HepG2 (cell line): ENCODE results near the gene C14orf132. TPM values are rescaled to one million over a fixed set of nuclear protein-coding genes. Genes with fewer than 3 reads are reported as not detected.

Source experiments
- AKAP8 ChIP-seq: sonication (generic); formaldehyde crosslinking; IDR thresholded peaks from 2 replicates; pipeline ENCODE4 v1.5.1; 2020; ENCODE audit warnings: mild to moderate bottlenecking, missing genetic modification reagents
- ARNTL ChIP-seq: sonication (generic); formaldehyde crosslinking; IDR thresholded peaks from 2 replicates; pipeline ENCODE4 v1.4.0; 2020; ENCODE audit warnings: mild to moderate bottlenecking, missing genetic modification reagents
- CENPX ChIP-seq: sonication (generic); formaldehyde crosslinking; IDR thresholded peaks from 2 replicates; pipeline ENCODE4 v1.9.0; 2021; ENCODE audit warnings: mild to moderate bottlenecking, missing genetic modification reagents, moderate library complexity
- EHMT2 ChIP-seq: fragments of 200-600 bp; sonication (generic); IDR thresholded peaks from 2 replicates; pipeline ENCODE4 v1.7.0; 2017; ENCODE audit warnings: antibody characterized with exemption, low read depth, low read length, borderline replicate concordance
- FIP1L1 ChIP-seq: fragments of 200-400 bp; formaldehyde crosslinking; IDR thresholded peaks from 2 replicates; pipeline ENCODE4 v1.6.1; 2018; ENCODE audit warnings: low read depth, mild to moderate bottlenecking, low read length, moderate library complexity, borderline replicate concordance; ENCODE audit not compliant: insufficient read depth
- FOSL2 ChIP-seq: sonication (generic); formaldehyde crosslinking; IDR thresholded peaks from 2 replicates; pipeline ENCODE4 v1.4.0; 2020; ENCODE audit warnings: missing genetic modification reagents
- FOXP1 ChIP-seq, 2 experiments: fragments of 450-650 bp in 1 of 2; IDR thresholded peaks; 2 replicates each; pipeline ENCODE4 v1.6.1; 2017 to 2018; ENCODE audit warnings: antibody characterized with exemption in 1 of 2
- KDM2A ChIP-seq: sonication (generic); formaldehyde crosslinking; IDR thresholded peaks from 2 replicates; pipeline ENCODE4 v1.4.0; 2020; ENCODE audit warnings: low read depth, missing genetic modification reagents, borderline replicate concordance
- MEIS2 ChIP-seq: sonication (generic); formaldehyde crosslinking; IDR thresholded peaks from 2 replicates; pipeline ENCODE4 v1.9.0; 2021; ENCODE audit warnings: mild to moderate bottlenecking, missing genetic modification reagents
- MIXL1 ChIP-seq: IDR thresholded peaks from 2 replicates; pipeline ENCODE4 v1.6.1; 2016
- RAD21 ChIP-seq: fragments of 450-650 bp; formaldehyde crosslinking; IDR thresholded peaks from 2 replicates; pipeline ENCODE4 v1.5.0; 2020; ENCODE audit warnings: mild to moderate bottlenecking
- SMC3 ChIP-seq: IDR thresholded peaks from 2 replicates; pipeline ENCODE4 v1.6.1; 2011; ENCODE audit warnings: low read length, improper control_type of control experiment
- SOX6 ChIP-seq, 2 experiments: fragments of 450-650 bp in 1 of 2; sonication (generic) in 1 of 2; formaldehyde crosslinking in 1 of 2; IDR thresholded peaks; 2 replicates each; pipeline versions ENCODE4 v1.4.0 to v1.6.1; 2017 to 2020; ENCODE audit warnings: antibody characterized with exemption in 1 of 2, mild to moderate bottlenecking in 1 of 2, missing genetic modification reagents in 1 of 2
- polyA plus RNA-seq, 8 experiments: library from polyadenylated mRNA; depleted of rRNA in 3 of 8; stranded (reverse) in 7 of 8; unstranded in 1 of 8; fragments of >200 nt; fragmentation: Illumina TruSeq in 4 of 8; extraction: Trizol in 4 of 8; gene quantifications; 2 replicates each; pipeline versions ENCODE4 v1.2.1 to v1.2.3, GENCODE V29; 2011 to 2016; ENCODE audit warnings: low read depth in 4 of 8, missing spikeins in 1 of 8, mixed read lengths in 1 of 8; ENCODE audit not compliant: insufficient read depth in 1 of 8
- total RNA-seq, 5 experiments: library from RNA; depleted of rRNA; stranded (reverse); fragments of >200 nt; fragmentation: Illumina TruSeq; extraction: Trizol; gene quantifications; 2 replicates each; pipeline ENCODE4 v1.2.3, GENCODE V29; 2016; ENCODE audit warnings: low read depth in 1 of 5
- TF ChIP-seq, protein P1 (sequence below), 2 experiments: sonication (generic) in 1 of 2; formaldehyde crosslinking in 1 of 2; IDR thresholded peaks; 2 replicates each; pipeline versions ENCODE4 v1.4.0 to v1.6.1; 2018 to 2020; ENCODE audit warnings: missing genetic modification reagents in 2 of 2, borderline replicate concordance in 1 of 2, low read depth in 1 of 2, mild to moderate bottlenecking in 1 of 2, missing biosample characterization in 1 of 2
- TF ChIP-seq, protein P2 (sequence below): fragments of 450-650 bp; IDR thresholded peaks from 2 replicates; pipeline ENCODE4 v1.6.1; 2016
- TF ChIP-seq, protein P3 (sequence below): sonication (generic); formaldehyde crosslinking; IDR thresholded peaks from 2 replicates; pipeline ENCODE4 v1.5.0; 2020; ENCODE audit warnings: missing genetic modification reagents
- TF ChIP-seq, protein P4 (sequence below): sonication (generic); formaldehyde crosslinking; IDR thresholded peaks from 2 replicates; pipeline ENCODE4 v1.4.0; 2020; ENCODE audit warnings: low read depth, mild to moderate bottlenecking, missing genetic modification reagents

Gene C14orf132
- total and polyA plus RNA-seq, 2 of the 13 experiments (the other 11 are each of a cell fraction or from before 2014, with no cell fraction given), result 0.13 to 0.15 TPM

DNA sequence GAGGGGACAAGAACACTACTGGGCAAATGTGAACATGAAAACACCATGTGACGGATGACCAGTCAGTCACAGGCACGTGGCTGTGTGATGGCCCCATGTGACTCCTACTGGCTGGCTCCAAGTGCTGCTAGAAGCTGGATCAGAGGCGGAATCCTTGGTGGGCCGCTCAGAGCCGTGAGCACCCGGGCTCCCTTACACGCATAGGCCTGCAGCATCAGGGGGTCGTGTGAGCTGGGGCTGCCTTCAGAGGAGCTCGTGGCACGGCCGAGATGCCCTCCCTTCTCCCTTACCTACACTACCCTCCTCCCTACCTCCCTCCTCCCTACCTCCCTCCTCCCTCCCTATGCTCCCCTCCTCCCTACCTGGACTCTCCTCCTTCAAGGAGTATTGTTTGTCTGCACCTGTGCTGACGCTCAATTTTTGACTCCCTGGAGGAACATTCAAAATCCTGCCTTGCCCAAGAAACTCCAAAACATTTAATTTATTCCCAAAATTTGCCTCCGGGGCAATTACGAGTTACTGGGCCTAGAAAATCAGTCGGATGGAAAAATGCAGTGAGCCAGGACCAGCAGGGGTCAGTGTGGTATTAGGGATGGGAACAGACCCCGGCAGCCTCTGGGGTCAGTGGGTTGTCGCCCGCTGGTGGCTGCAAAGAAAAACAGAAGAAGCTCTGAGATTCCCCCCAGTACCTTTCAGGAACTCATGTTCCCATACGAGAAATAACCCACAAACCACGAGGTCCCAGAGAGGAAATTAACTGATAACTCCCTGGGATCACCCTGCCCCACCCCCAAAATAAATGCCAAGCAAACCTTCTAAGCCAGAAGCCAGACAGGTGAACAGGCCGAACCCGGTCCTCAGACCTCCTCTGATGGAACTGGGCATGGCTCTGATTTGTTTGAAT, 61.3 kb downstream of the C14orf132 start (continued):
- no peak for TF ChIP-seq EHMT2
- TF ChIP-seq, protein P1, sequence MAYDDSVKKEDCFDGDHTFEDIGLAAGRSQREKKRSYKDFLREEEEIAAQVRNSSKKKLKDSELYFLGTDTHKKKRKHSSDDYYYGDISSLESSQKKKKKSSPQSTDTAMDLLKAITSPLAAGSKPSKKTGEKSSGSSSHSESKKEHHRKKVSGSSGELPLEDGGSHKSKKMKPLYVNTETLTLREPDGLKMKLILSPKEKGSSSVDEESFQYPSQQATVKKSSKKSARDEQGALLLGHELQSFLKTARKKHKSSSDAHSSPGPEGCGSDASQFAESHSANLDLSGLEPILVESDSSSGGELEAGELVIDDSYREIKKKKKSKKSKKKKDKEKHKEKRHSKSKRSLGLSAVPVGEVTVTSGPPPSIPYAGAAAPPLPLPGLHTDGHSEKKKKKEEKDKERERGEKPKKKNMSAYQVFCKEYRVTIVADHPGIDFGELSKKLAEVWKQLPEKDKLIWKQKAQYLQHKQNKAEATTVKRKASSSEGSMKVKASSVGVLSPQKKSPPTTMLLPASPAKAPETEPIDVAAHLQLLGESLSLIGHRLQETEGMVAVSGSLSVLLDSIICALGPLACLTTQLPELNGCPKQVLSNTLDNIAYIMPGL (CRISPR knock-in tag; IDR thresholded peaks at IDR 0.05; ENCODE audit: borderline replicate concordance in 1 of 2, low read depth in 1 of 2), result 0 out of 4 replicates have a peak, but pooled peaks of 1 of the 2 experiments have one; percentile 64
- TF ChIP-seq ARNTL (CRISPR knock-in tag), result 0 out of 2 replicates have a peak, but pooled peaks have one; percentile 21
- no peak for TF ChIP-seq AKAP8
- 0 out of 2 replicates have a peak, but pooled peaks have one; percentile 20 for TF ChIP-seq MIXL1 (CRISPR knock-in tag)
- TF ChIP-seq FIP1L1, result no peak
- 0 out of 2 replicates have a peak, but pooled peaks have one; percentile 16 for TF ChIP-seq FOSL2 (CRISPR knock-in tag)
- peak; percentile 45; the same call in 1 of the 2 replicates for TF ChIP-seq KDM2A (CRISPR knock-in tag)
- TF ChIP-seq SOX6 (IDR thresholded peaks at IDR 0.05), result no peak
- no peak for TF ChIP-seq SOX6 (CRISPR knock-in tag; IDR thresholded peaks at IDR 0.05)
- TF ChIP-seq, protein P2, sequence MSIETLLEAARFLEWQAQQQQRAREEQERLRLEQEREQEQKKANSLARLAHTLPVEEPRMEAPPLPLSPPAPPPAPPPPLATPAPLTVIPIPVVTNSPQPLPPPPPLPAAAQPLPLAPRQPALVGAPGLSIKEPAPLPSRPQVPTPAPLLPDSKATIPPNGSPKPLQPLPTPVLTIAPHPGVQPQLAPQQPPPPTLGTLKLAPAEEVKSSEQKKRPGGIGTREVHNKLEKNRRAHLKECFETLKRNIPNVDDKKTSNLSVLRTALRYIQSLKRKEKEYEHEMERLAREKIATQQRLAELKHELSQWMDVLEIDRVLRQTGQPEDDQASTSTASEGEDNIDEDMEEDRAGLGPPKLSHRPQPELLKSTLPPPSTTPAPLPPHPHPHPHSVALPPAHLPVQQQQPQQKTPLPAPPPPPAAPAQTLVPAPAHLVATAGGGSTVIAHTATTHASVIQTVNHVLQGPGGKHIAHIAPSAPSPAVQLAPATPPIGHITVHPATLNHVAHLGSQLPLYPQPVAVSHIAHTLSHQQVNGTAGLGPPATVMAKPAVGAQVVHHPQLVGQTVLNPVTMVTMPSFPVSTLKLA, result peak; percentile 97
- TF ChIP-seq, protein P3, sequence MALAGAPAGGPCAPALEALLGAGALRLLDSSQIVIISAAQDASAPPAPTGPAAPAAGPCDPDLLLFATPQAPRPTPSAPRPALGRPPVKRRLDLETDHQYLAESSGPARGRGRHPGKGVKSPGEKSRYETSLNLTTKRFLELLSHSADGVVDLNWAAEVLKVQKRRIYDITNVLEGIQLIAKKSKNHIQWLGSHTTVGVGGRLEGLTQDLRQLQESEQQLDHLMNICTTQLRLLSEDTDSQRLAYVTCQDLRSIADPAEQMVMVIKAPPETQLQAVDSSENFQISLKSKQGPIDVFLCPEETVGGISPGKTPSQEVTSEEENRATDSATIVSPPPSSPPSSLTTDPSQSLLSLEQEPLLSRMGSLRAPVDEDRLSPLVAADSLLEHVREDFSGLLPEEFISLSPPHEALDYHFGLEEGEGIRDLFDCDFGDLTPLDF (CRISPR knock-in tag), result no peak
- TF ChIP-seq MEIS2 (CRISPR knock-in tag), result no peak
- no peak for TF ChIP-seq CENPX (CRISPR knock-in tag)
- TF ChIP-seq, protein P4, sequence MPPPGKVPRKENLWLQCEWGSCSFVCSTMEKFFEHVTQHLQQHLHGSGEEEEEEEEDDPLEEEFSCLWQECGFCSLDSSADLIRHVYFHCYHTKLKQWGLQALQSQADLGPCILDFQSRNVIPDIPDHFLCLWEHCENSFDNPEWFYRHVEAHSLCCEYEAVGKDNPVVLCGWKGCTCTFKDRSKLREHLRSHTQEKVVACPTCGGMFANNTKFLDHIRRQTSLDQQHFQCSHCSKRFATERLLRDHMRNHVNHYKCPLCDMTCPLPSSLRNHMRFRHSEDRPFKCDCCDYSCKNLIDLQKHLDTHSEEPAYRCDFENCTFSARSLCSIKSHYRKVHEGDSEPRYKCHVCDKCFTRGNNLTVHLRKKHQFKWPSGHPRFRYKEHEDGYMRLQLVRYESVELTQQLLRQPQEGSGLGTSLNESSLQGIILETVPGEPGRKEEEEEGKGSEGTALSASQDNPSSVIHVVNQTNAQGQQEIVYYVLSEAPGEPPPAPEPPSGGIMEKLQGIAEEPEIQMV (CRISPR knock-in tag), result no peak
- TF ChIP-seq FOXP1 (IDR thresholded peaks at IDR 0.05), result no peak
- no peak for TF ChIP-seq FOXP1 (CRISPR knock-in tag; IDR thresholded peaks at IDR 0.05)
- peak; percentile 90 for TF ChIP-seq RAD21 (CRISPR knock-in tag)
- TF ChIP-seq SMC3, result peak; percentile 96
